ENCODE measurements around the gene GJB4. TPM values are rescaled to one million over a fixed set of nuclear protein-coding genes. Genes with fewer than 3 reads are reported as not detected.

The GJB4 gene
- total and polyA plus RNA-seq, 2 donors (not counting 1 experiment from before 2014, with no cell fraction given), result not detected

- no CpG with 5 or more reads among the region's 6 CpGs for WGBS (ENCODE audit: insufficient coverage)
- Histone ChIP-seq H3K9ac (ENCODE audit: low read length) (no peak overlapping the region), H3K9me3 (ENCODE audit: control extremely low read depth in 1 of 3, control insufficient read depth in 2 of 3, insufficient read depth in 1 of 3, low read length in 2 of 3) (peaks cover 0 to 3% (median 0%) of the 10 kb centered on the region in 3 donors), H3K4me3 (ENCODE audit: control extremely low read depth in 1 of 5, extremely low read depth in 1 of 5, insufficient read depth in 1 of 5, low read depth in 2 of 5, low read length in 4 of 5) (no peak overlapping the region), H3K27ac (ENCODE audit: low read length in 2 of 2) (no peak overlapping the region), H3K4me2 (replicated peaks; ENCODE audit: low read depth, low read length, poor library complexity, severe bottlenecking) (no peak overlapping the region), H3K27me3 (replicated peaks in 1 of 4; ENCODE audit: control extremely low read depth in 1 of 4, control insufficient read depth in 3 of 4, insufficient read depth in 4 of 4, low read length in 3 of 4) (peaks cover 0 to 6% (median 0%) of the 10 kb centered on the region in 4 experiments), H3K36me3 (replicated peaks in 1 of 2; ENCODE audit: control extremely low read depth in 1 of 2, control insufficient read depth in 1 of 2, extremely low read depth in 1 of 2, insufficient read depth in 2 of 2, low read length in 1 of 2) (no peaks in the 10 kb centered on the region), H4K20me1 (ENCODE audit: control insufficient read depth, insufficient read depth, low read length, poor library complexity, severe bottlenecking) (no peaks in the 10 kb centered on the region), H3K4me1 (ENCODE audit: control insufficient read depth in 2 of 2, insufficient read depth in 2 of 2, low read length in 2 of 2) (no peaks in the 10 kb centered on the region), H3K79me2 (ENCODE audit: control insufficient read depth, insufficient read depth, low read length) (no peaks in the 10 kb centered on the region), H2AFZ (ENCODE audit: insufficient read depth, low read depth, low read length, poor library complexity, severe bottlenecking) (no peak overlapping the region)
- intact Hi-C loops (cut with micrococcal nuclease), result no loop called here
- ChIA-PET POLR2A (no interaction called here), CTCF (no interaction called here)
- TF ChIP-seq EZH2 (IDR thresholded peaks at IDR 0.05; ENCODE audit: borderline replicate concordance, insufficient read depth, low read depth, low read length, poor library complexity, severe bottlenecking), result no peak
- no peak for TF ChIP-seq CTCF (IDR thresholded peaks at IDR 0.05)
- no peak overlapping the region for H3K4me3 Mint-ChIP-seq
- no peak for ATAC-seq (ENCODE audit: low read depth)
- H3K4me1 Mint-ChIP-seq, result peaks cover 6% of the 10 kb centered on the region
- no peak for DNase-seq
- peaks cover 7% of the 10 kb centered on the region for H3K27me3 Mint-ChIP-seq
- H3K9me3 Mint-ChIP-seq (ENCODE audit: insufficient read depth), result no peaks in the 10 kb centered on the region
- no peak overlapping the region for H3K27ac Mint-ChIP-seq
Observed at GRCh38 chr1:34800214-34800613, 40.7 kb downstream of the GJB4 start.

GRCh38 chr1:34803770-34804169, 44.2 kb downstream of the GJB4 start:
- DNase-seq (no peak), ATAC-seq (ENCODE audit: low read depth) (no peak)
- H2AFZ ChIP-seq (ENCODE audit: insufficient read depth, low read depth, low read length, poor library complexity, severe bottlenecking), result no peak overlapping the region
- H3K27me3 ChIP-seq (replicated peaks in 1 of 4; ENCODE audit: control extremely low read depth in 1 of 4, control insufficient read depth in 3 of 4, insufficient read depth in 4 of 4, low read length in 3 of 4), result peaks cover 0 to 6% (median 0%) of the 10 kb centered on the region in 4 experiments
- Mint-ChIP-seq H3K4me3 (no peak overlapping the region), H3K27me3 (no peaks in the 10 kb centered on the region), H3K4me1 (no peaks in the 10 kb centered on the region), H3K9me3 (ENCODE audit: insufficient read depth) (no peaks in the 10 kb centered on the region), H3K27ac (no peak overlapping the region)
- ChIA-PET POLR2A (no interaction called here), CTCF (interaction anchor here (1.1 kb wide), 1 partner anchor 13 kb away, joined by 3 read pairs; no protein-coding TSS in a partner anchor)
- H3K4me1 ChIP-seq (ENCODE audit: control insufficient read depth in 2 of 2, insufficient read depth in 2 of 2, low read length in 2 of 2), result no peaks in the 10 kb centered on the region
- no peaks in the 10 kb centered on the region for H4K20me1 ChIP-seq (ENCODE audit: control insufficient read depth, insufficient read depth, low read length, poor library complexity, severe bottlenecking)
- no peaks in the 10 kb centered on the region for H3K79me2 ChIP-seq (ENCODE audit: control insufficient read depth, insufficient read depth, low read length)
- peaks cover 0 to 3% (median 0%) of the 10 kb centered on the region in 3 donors for H3K9me3 ChIP-seq (ENCODE audit: control extremely low read depth in 1 of 3, control insufficient read depth in 2 of 3, insufficient read depth in 1 of 3, low read length in 2 of 3)
- intact Hi-C loops (cut with micrococcal nuclease), result no loop called here
- no peak overlapping the region for H3K9ac ChIP-seq (ENCODE audit: low read length)
- H3K4me2 ChIP-seq (replicated peaks; ENCODE audit: low read depth, low read length, poor library complexity, severe bottlenecking), result no peak overlapping the region
- no peaks in the 10 kb centered on the region for H3K36me3 ChIP-seq (replicated peaks in 1 of 2; ENCODE audit: control extremely low read depth in 1 of 2, control insufficient read depth in 1 of 2, extremely low read depth in 1 of 2, insufficient read depth in 2 of 2, low read length in 1 of 2)
- WGBS (ENCODE audit: insufficient coverage), result 100% methylated on average over 2 of the region's 3 CpGs
- H3K27ac ChIP-seq (ENCODE audit: low read length in 2 of 2), result no peak overlapping the region
- H3K4me3 ChIP-seq (ENCODE audit: control extremely low read depth in 1 of 5, extremely low read depth in 1 of 5, insufficient read depth in 1 of 5, low read depth in 2 of 5, low read length in 4 of 5), result no peak overlapping the region
- TF ChIP-seq EZH2 (IDR thresholded peaks at IDR 0.05; ENCODE audit: borderline replicate concordance, insufficient read depth, low read depth, low read length, poor library complexity, severe bottlenecking) (no peak), CTCF (IDR thresholded peaks at IDR 0.05) (no peak)

Measured in B cell (primary cell).